Measurements from ENCODE around the gene UPK3B.
"Not testable (repeated sequence)": the region's sequence is repeated elsewhere in the genome, so short reads cannot be mapped to it uniquely, and the experiment has no call there.

DNA sequence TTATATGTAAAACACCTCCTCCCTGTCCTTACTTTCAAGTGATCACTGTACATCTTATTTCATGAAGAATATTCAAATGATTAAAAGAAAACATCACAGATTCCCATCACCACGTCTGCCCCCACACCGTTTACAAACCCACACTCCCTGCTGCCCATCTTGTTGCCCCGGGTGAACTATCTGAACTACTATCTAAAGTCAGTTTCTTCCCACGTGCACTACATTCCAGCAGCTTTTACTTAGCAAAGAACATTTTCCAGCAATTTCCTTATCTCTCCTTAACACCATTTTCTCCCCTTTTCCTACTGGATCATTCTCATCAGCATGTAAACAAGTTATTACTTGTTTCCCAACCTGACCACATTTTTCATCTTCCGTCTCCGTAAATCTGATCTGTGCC lies 49.3 kb downstream of the UPK3B start:
- TF ChIP-seq MYC (IDR thresholded peaks at IDR 0.05; ENCODE audit: insufficient read depth, insufficient read length, insufficient replicate concordance, low read length, severe bottlenecking); NFYB (IDR thresholded peaks at IDR 0.05; ENCODE audit: insufficient read depth, low read depth, low read length); POLR2AphosphoS5 (IDR thresholded peaks at IDR 0.05; ENCODE audit: low read length); CBFB (IDR thresholded peaks at IDR 0.05; ENCODE audit: low read depth); TCF12 (IDR thresholded peaks at IDR 0.05; ENCODE audit: low read depth, low read length); EP300 (IDR thresholded peaks at IDR 0.05; ENCODE audit: borderline replicate concordance in 1 of 2, control insufficient read depth in 1 of 2, low read depth in 2 of 2, low read length in 2 of 2): not testable (repeated sequence)
- TF ChIP-seq, protein P1, sequence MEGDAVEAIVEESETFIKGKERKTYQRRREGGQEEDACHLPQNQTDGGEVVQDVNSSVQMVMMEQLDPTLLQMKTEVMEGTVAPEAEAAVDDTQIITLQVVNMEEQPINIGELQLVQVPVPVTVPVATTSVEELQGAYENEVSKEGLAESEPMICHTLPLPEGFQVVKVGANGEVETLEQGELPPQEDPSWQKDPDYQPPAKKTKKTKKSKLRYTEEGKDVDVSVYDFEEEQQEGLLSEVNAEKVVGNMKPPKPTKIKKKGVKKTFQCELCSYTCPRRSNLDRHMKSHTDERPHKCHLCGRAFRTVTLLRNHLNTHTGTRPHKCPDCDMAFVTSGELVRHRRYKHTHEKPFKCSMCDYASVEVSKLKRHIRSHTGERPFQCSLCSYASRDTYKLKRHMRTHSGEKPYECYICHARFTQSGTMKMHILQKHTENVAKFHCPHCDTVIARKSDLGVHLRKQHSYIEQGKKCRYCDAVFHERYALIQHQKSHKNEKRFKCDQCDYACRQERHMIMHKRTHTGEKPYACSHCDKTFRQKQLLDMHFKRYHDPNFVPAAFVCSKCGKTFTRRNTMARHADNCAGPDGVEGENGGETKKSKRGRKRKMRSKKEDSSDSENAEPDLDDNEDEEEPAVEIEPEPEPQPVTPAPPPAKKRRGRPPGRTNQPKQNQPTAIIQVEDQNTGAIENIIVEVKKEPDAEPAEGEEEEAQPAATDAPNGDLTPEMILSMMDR (IDR thresholded peaks at IDR 0.05 in 2 of 3, conservative IDR thresholded peaks at IDR 0.05 in 1 of 3; ENCODE audit: control insufficient read depth in 2 of 3, extremely low read depth in 1 of 3, insufficient read depth in 1 of 3, low read depth in 3 of 3, low read length in 3 of 3) = not testable (repeated sequence)
- TF ChIP-seq, protein P2, sequence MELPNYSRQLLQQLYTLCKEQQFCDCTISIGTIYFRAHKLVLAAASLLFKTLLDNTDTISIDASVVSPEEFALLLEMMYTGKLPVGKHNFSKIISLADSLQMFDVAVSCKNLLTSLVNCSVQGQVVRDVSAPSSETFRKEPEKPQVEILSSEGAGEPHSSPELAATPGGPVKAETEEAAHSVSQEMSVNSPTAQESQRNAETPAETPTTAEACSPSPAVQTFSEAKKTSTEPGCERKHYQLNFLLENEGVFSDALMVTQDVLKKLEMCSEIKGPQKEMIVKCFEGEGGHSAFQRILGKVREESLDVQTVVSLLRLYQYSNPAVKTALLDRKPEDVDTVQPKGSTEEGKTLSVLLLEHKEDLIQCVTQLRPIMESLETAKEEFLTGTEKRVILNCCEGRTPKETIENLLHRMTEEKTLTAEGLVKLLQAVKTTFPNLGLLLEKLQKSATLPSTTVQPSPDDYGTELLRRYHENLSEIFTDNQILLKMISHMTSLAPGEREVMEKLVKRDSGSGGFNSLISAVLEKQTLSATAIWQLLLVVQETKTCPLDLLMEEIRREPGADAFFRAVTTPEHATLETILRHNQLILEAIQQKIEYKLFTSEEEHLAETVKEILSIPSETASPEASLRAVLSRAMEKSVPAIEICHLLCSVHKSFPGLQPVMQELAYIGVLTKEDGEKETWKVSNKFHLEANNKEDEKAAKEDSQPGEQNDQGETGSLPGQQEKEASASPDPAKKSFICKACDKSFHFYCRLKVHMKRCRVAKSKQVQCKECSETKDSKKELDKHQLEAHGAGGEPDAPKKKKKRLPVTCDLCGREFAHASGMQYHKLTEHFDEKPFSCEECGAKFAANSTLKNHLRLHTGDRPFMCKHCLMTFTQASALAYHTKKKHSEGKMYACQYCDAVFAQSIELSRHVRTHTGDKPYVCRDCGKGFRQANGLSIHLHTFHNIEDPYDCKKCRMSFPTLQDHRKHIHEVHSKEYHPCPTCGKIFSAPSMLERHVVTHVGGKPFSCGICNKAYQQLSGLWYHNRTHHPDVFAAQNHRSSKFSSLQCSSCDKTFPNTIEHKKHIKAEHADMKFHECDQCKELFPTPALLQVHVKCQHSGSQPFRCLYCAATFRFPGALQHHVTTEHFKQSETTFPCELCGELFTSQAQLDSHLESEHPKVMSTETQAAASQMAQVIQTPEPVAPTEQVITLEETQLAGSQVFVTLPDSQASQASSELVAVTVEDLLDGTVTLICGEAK (IDR thresholded peaks at IDR 0.05; ENCODE audit: borderline replicate concordance) = not testable (repeated sequence)
- TF ChIP-seq, protein P3, sequence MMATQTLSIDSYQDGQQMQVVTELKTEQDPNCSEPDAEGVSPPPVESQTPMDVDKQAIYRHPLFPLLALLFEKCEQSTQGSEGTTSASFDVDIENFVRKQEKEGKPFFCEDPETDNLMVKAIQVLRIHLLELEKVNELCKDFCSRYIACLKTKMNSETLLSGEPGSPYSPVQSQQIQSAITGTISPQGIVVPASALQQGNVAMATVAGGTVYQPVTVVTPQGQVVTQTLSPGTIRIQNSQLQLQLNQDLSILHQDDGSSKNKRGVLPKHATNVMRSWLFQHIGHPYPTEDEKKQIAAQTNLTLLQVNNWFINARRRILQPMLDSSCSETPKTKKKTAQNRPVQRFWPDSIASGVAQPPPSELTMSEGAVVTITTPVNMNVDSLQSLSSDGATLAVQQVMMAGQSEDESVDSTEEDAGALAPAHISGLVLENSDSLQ (IDR thresholded peaks at IDR 0.05) = not testable (repeated sequence)

Data from GM12878 (cell line).